GM12891 (cell line): ENCODE results near the gene SULT4A1.

Experiments
- POLR2A ChIP-seq: IDR thresholded peaks from 2 replicates; pipeline ENCODE4 v1.6.1; 2011; ENCODE audit warnings: low read depth, low read length, control low read depth
- POLR2AphosphoS5 ChIP-seq: IDR thresholded peaks from 2 replicates; pipeline ENCODE4 v1.6.1; 2011; ENCODE audit warnings: low read depth, low read length, control low read depth
- POU2F2 ChIP-seq: IDR thresholded peaks from 2 replicates; pipeline ENCODE4 v1.6.1; 2011; ENCODE audit warnings: low read depth, mild to moderate bottlenecking, control low read depth, low read length, moderate library complexity
- TAF1 ChIP-seq: IDR thresholded peaks from 2 replicates; pipeline ENCODE4 v1.6.1; 2011; ENCODE audit warnings: low read depth, low read length, control low read depth

GRCh38 chr22:43880541-43880991 is 18.3 kb upstream of the SULT4A1 start:
- no peak for TF ChIP-seq POLR2A
- no peak for TF ChIP-seq POLR2AphosphoS5
- TF ChIP-seq POU2F2, result no peak
- no peak for TF ChIP-seq TAF1
